ENCODE measurements around the gene TNFRSF1A. TPM values are rescaled to one million over a fixed set of nuclear protein-coding genes. Genes with fewer than 3 reads are reported as not detected.

The TNFRSF1A gene
- total RNA-seq, 1 experiment from 2014 or later: 59.9 TPM

DNA sequence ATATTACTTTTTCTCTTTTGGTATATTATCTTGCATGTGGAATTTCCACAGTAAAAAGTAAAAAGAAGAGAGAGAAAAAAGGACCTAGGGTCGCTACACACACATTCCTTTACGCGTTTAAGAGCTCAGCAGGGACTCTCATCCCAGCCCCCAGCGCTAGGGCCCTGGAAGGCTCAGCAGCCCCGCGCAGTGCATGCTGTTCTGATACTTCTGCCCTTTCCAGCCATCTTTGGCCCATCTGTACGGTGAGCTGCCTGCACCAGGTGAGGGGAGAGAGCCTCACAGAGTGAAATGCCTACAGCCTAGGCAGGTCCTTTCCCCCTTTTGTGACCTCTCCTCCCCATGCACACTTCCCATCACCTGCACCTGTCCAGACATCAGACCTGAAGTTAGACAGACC is 40.5 kb upstream of the TNFRSF1A start:
- H2BK12ac ChIP-seq (ENCODE audit: insufficient read length, low read depth, low read length): no peak overlapping the region
- Mint-ChIP-seq H3K4me1 (peaks cover 51 to 63% of the 10 kb centered on the region in 2 experiments), H3K27ac (no peak overlapping the region), H3K4me3 (no peak overlapping the region), H3K36me3 (ENCODE audit: insufficient read depth in 1 of 3, low read depth in 3 of 3) (no peaks in the 10 kb centered on the region), H3K27me3 (ENCODE audit: low read depth) (peaks cover 32% of the 10 kb centered on the region), H3K9me3 (no peaks in the 10 kb centered on the region; a peak in 2 of 5 replicates)
- H3K79me2 ChIP-seq (ENCODE audit: insufficient read depth, low read length): no peaks in the 10 kb centered on the region
- H3K9ac ChIP-seq (ENCODE audit: extremely low read depth, insufficient read length, low read length): no peak overlapping the region
- H4K20me1 ChIP-seq (ENCODE audit: control insufficient read depth, insufficient read depth, insufficient read length): no peaks in the 10 kb centered on the region
- TF ChIP-seq CTCF (conservative IDR thresholded peaks at IDR 0.05): no peak
- no CpG with 5 or more reads among the region's 7 CpGs for WGBS (ENCODE audit: extremely low coverage, insufficient read length, low lambda C conversion rate)
- no peak overlapping the region for H3K23ac ChIP-seq (ENCODE audit: insufficient read length, low read depth, low read length)
- H3K9me3 ChIP-seq (ENCODE audit: control insufficient read depth, low read depth, low read length): no peaks in the 10 kb centered on the region
- no peaks in the 10 kb centered on the region for H3K23me2 ChIP-seq (ENCODE audit: insufficient read length, low read depth, low read length, poor library complexity, severe bottlenecking)
- no peaks in the 10 kb centered on the region for H3K79me1 ChIP-seq (ENCODE audit: insufficient read depth, low read depth, low read length, poor library complexity, severe bottlenecking)
- no peak overlapping the region for H2BK20ac ChIP-seq (ENCODE audit: low read depth, low read length, poor library complexity, severe bottlenecking)
- no peak overlapping the region for H2AK5ac ChIP-seq (ENCODE audit: insufficient read length, low read length)
- no peak overlapping the region for H2BK5ac ChIP-seq (ENCODE audit: insufficient read length, low read length)
- no peak overlapping the region for H4K8ac ChIP-seq (replicated peaks; ENCODE audit: insufficient read length, low read depth, low read length)
- H3K4ac ChIP-seq (ENCODE audit: low read depth, low read length): no peak overlapping the region
- H3K18ac ChIP-seq (ENCODE audit: insufficient read length, low read depth, low read length): no peak overlapping the region
- H2BK15ac ChIP-seq (ENCODE audit: low read depth, low read length): no peak overlapping the region
- no peak overlapping the region for H2AFZ ChIP-seq (ENCODE audit: low read length)
- no peak overlapping the region for H3K14ac ChIP-seq (ENCODE audit: insufficient read depth, low read length)
- no peak overlapping the region for H3T11ph ChIP-seq (ENCODE audit: low read length)
- no peak overlapping the region for H2BK120ac ChIP-seq (ENCODE audit: low read depth, low read length, poor library complexity, severe bottlenecking)
- DNase-seq: peak; percentile 29
- peaks cover 12% of the 10 kb centered on the region for H3K4me1 ChIP-seq (ENCODE audit: insufficient read depth, low read length)
- H3K27ac ChIP-seq (ENCODE audit: insufficient read length, low read depth, low read length): no peak overlapping the region
- H3K27me3 ChIP-seq (ENCODE audit: insufficient read depth, low read length): no peaks in the 10 kb centered on the region; the same call in 1 of the 2 replicates
- no peak overlapping the region for H4K5ac ChIP-seq (ENCODE audit: insufficient read length, low read depth, low read length)
- no peak overlapping the region for H4K91ac ChIP-seq (ENCODE audit: insufficient read length, low read depth, low read length)
- no peak overlapping the region for H3K56ac ChIP-seq (ENCODE audit: insufficient read length, low read depth, low read length)
- no peak overlapping the region for H3K4me2 ChIP-seq (ENCODE audit: insufficient read depth, insufficient read length, low read length)

All from H9 (cell line).